VCaP (cell line): ENCODE results near the gene ADGRL3.

Experiments used
- H3K27ac ChIP-seq: fragments of 450-650 bp; 2 replicates; pipeline ENCODE4 v1.5.1; 2017
- TF ChIP-seq, protein P1 (sequence below): fragments of 450-650 bp; conservative IDR thresholded peaks from 2 replicates; pipeline ENCODE4 v1.5.1; 2017; ENCODE audit warnings: mild to moderate bottlenecking, moderate library complexity

ADGRL3 gene

DNA sequence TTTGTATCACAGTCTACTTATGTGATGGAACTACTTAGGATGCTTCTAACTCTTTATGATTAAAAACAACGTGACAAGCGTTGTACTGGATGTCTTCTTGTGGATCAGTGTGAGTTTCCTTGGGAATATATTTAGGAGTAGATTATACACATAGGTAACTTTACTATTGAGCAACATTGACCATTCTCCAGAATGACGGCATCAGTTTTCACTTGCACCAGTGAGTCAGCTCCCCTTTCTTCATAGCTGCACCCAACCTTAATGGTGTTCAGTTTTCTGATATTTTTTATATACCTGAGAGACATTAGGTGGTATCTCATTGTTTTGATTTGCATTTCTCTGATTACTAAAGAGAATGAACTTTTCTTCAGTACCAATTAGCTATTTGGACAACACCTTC lies 343.9 kb downstream of the ADGRL3 start:
- no peak overlapping the region for H3K27ac ChIP-seq
- TF ChIP-seq, protein P1, sequence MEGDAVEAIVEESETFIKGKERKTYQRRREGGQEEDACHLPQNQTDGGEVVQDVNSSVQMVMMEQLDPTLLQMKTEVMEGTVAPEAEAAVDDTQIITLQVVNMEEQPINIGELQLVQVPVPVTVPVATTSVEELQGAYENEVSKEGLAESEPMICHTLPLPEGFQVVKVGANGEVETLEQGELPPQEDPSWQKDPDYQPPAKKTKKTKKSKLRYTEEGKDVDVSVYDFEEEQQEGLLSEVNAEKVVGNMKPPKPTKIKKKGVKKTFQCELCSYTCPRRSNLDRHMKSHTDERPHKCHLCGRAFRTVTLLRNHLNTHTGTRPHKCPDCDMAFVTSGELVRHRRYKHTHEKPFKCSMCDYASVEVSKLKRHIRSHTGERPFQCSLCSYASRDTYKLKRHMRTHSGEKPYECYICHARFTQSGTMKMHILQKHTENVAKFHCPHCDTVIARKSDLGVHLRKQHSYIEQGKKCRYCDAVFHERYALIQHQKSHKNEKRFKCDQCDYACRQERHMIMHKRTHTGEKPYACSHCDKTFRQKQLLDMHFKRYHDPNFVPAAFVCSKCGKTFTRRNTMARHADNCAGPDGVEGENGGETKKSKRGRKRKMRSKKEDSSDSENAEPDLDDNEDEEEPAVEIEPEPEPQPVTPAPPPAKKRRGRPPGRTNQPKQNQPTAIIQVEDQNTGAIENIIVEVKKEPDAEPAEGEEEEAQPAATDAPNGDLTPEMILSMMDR = no peak

DNA sequence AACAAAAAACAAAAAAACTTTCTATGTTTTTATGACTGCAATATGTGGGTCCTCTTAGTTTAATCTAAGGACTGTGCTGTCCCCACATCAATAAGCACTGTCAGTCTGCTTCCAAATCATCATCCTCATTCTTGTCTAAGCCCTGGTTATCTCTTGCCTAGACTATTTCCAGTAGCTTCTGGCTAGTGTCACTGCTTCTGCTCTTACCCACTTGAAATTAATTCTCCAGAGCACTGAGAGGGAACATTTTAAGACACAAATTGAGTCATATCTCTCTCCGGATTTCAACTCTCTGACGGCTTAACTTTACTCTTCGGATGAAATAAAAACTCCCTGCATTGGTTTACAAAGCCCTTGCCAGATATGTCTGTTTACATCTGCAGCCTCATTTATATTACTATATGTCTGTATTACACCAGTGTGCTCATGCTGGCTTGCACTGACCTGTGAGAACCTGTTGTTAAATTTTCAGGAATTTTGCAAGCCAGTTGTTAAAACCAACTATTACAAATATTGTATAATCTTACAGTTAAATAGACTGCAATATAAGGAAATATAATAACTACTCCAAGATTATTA lies 345.9 kb downstream of the ADGRL3 start:
- H3K27ac ChIP-seq = no peak overlapping the region
- TF ChIP-seq, protein P1 = no peak

DNA sequence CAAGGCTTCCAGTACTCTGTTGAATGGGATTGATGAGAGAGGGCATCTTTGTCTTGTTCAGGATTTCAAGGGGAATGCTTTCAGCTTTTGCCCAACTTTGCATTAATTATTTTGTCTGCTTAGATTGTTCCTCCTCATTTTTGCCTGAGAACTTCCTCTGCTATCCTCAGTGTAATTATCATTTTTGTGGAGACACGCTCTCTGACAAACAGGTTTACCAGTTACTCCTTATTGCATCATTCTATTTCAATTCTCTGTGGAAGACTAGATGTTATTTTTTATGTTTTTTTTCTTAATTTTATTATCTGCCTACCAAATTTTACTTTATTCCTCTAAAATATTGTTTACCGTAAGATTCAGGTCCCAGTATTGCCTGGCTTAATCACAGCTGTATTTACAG lies 349.2 kb downstream of the ADGRL3 start:
- TF ChIP-seq, protein P1 = no peak
- no peak overlapping the region for H3K27ac ChIP-seq

DNA sequence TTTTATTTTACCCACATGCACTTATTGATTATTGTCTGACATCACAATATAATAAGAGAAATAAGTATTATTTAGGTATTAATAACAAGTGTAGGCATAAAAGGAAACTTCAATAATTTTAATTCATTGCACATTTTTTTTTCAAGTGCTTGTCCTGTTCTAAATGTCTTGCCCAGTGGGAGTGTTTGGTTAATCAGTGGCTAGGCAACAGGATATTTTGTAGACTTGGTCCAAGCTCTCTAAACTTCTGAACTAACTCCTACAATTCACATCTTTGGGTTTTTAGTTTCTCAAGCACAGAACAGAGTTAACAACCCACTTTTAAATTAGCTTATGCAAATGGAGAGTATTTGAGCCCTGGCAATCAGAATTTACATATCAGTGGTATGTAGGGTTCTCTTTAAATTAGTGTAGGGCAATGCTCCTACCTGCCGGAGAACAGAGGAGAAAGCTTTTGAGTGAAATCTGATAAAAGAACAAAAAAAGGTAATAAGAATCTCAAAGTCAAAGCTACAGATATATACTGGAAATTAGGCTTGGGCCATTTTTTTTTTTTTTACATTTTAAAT lies 353.5 kb downstream of the ADGRL3 start:
- TF ChIP-seq, protein P1 = no peak
- H3K27ac ChIP-seq = no peak overlapping the region

DNA sequence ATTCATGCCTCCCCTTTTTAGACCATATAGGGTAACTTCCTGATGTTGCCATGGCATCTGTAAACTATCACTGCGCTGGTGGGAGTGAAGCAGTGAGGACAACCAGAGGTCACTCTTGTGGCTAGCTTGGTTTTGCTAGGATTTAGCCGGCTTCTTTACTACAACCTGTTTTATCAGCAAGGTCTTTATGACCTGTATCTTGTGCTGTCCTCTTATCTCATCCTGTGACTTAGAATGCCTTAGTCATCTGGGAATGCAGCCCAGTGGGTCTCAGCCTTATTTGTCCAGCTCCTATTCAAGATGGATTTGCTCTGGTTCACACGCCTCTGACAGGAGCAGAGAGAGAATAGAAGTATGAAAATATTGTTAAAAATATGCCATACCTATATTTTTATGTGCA lies 355.7 kb downstream of the ADGRL3 start:
- TF ChIP-seq, protein P1 = no peak
- peak overlapping the region; percentile 61 for H3K27ac ChIP-seq

DNA sequence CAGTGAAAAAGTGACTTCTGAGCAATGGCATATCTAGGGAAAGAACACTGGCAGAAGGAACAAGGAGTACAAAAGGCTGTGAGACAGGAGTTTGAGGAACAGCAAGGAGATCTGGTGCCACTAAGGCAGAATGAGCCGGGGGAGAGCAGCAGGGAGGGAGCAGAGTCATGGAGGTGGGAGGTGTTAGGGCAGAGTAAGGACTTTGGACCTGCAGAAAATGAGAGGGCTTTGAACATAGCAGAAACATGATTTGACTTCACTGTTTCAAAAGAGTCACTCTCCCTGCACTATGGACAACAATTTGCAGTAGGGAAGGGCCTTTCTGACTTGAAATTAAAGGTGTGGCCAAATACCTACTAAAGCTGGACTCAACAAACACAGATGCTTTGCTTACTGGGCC lies 356.2 kb downstream of the ADGRL3 start:
- TF ChIP-seq, protein P1 = no peak
- H3K27ac ChIP-seq = peak overlapping the region; percentile 61

DNA sequence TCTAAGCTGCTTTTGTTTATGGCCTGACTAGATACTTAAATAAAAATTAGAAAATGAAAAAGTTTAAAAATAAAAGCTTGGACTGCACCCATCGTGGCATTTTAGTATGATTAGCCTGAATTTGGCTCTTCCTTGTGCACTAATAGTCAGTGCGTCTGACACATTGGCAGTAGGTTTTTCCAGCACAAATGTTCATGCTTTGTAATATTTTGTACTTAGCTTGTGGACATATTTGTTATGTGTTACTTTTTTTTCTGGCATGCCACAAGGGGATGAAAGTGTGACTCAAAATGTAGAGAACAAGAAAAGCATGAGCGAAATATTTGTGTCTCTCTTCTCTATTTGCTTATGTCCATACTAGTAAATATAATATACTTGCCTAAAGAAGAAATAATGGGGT lies 359.3 kb downstream of the ADGRL3 start:
- no peak overlapping the region for H3K27ac ChIP-seq
- TF ChIP-seq, protein P1 = no peak
